Stimulated activated CD8-positive, alpha-beta memory T cell treated with anti-CD3 and anti-CD28 coated beads, Interleukin-7, amount 100 ng/mL, for 4 hours (primary cell): Measurements from ENCODE around the gene SMAD9.
"Not testable (repeated sequence)": the region's sequence is repeated elsewhere in the genome, so short reads cannot be mapped to it uniquely, and the experiment has no call there.

ENCODE experiments used
- DNase-seq, 2 donors: peaks; one replicate each; pipeline ENCODE4 v3.0.0-alpha.2; 2020; ENCODE audit warnings: low read depth in 2 of 2

Gene SMAD9

DNA sequence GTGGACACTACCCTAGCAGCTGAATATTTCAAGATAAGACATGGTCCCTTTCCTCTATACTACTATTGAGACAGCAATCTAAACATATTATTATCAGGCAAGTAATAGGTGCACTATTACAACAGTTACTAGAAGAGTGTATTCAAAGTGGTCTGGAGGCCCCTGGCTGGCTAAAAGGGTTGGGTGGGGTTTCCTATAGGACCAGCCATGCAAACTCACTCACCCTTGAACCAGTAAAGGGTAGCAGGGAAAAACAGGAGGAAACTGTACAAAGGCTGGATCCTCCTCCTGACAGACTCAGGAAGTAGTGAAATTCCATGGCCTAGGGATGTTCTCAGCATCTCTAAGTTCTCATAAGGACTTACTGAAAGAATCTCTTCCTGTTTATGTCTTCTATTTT lies 7.7 kb downstream of the SMAD9 start:
- DNase-seq = no peak

GRCh38 chr13:36910545-36910944 lies 9.5 kb downstream of the SMAD9 start:
- DNase-seq = no peak

DNA sequence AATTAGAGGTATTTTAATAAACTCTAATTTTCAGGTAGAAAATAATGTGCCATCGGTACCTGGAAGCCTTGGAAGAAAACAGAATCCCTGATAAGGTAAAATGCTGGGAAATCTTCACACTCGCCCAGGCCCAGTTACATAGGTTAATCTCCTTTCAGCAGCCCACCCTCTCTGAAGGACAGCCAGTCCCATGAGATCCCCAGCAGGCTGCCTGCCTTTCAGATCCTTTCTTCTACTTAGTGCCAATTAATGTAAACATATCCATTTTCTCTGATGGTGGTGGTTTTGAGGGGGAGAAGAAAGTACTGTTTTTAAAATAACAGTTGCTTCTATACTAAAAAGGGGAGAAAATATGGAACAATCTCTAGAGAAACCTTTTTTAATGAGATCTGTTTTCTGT lies 12.2 kb downstream of the SMAD9 start:
- no peak for DNase-seq

GRCh38 chr13:36907266-36907665 lies 12.8 kb downstream of the SMAD9 start:
- no peak for DNase-seq

GRCh38 chr13:36905944-36906343 lies 14.1 kb downstream of the SMAD9 start:
- DNase-seq = no peak

GRCh38 chr13:36903925-36904595 lies 16.0 kb downstream of the SMAD9 start:
- no peak for DNase-seq

GRCh38 chr13:36897054-36897616 lies 22.9 kb downstream of the SMAD9 start:
- no peak for DNase-seq

GRCh38 chr13:36891752-36892151 lies 28.3 kb downstream of the SMAD9 start:
- no peak for DNase-seq

GRCh38 chr13:36888645-36889044 lies 31.4 kb downstream of the SMAD9 start:
- DNase-seq = no peak

DNA sequence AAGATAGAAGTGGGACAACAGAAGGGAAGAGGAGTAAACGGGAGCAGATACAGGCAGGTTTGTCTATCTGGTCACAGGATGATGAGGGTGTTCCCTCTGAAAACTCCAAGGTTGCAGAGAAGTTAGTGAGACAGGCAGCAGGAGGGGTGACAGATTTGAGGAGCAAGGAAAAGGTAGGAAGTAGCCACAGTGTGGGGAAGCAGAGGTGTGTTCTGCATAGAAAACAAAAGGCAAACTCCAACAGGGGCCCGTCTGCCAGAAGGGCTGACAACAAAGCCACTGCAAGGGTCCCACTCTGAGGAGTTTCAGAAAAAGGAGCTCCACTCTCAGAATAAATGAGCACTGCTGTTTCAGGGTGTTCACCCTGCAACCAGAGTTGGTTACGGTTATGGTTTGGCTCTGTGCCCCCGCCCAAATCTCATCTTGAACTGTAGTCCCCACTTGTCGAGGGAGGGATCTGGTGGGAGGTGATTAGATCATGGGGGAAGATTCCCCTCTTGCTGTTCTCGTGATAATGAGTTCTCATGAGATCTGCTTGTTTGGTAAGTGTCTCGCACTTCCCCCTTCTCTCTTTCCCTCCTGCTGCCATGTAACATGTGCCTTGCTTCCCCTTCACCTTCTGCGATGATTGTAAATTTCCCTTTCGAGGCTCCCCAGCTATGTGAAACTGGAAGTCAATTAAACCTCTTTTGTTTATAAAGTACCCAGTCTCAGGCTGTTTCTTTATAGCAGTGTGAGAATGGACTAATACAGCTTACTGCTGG lies 32.1 kb downstream of the SMAD9 start:
- no peak for DNase-seq

DNA sequence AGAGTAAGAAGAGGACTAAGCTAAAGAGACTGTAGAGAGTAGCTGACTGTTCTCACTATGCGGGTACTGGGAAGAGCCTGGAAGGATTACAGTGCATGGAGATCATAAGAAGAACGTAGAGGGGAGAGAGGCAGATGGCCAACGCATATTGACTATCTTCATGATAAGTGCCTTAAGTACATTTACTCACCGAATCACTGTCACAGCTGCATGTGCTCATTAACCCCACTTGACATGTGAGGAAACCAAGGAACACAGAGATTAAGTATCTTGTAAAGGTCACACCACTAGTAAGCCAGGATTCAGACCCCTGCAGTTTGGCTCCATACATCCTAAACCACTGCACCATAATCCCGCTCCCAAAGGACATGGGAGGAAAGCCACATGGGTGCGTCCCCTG lies 34.1 kb downstream of the SMAD9 start:
- DNase-seq = no peak

DNA sequence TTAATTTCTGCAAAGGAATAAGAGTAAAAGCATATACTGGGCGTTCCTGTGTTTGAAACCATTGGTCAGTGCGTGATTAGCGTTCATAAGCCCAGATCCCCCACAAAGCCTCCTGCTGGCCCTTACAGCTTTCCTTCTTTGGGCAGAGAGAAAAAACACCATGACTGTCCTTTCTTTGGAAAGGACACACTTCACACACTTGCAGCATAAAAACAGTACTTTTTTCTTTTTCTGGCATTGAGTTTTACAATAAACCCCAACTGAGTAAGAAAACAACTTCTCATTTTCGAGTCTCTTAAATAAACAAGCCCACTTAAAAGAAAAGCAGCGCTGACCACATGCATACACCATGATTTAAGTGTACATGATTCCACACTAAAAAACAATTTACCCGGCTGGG lies 35.8 kb downstream of the SMAD9 start:
- no peak for DNase-seq

DNA sequence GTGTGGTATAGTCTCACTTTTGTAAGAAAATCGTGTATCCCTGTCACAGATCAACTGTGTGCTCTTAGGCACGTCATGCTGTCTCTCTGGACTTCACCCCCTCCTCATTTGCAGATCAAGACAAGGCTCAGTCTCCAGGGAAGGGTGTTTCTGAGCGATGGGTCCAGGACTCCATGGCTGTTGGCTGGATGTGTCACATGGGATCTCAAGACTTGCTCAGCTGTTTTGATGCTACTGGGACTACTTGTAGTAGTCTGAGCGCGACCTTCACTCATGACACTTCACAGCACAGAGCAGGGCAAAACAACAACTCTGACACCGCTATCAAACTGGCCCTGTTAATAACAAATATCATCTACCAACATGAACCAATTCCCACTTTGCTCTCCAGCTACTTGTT lies 36.2 kb downstream of the SMAD9 start:
- DNase-seq = no peak

- not testable (repeated sequence) for DNase-seq
Measured at GRCh38 chr13:36883392-36883791, 36.6 kb downstream of the SMAD9 start.

DNA sequence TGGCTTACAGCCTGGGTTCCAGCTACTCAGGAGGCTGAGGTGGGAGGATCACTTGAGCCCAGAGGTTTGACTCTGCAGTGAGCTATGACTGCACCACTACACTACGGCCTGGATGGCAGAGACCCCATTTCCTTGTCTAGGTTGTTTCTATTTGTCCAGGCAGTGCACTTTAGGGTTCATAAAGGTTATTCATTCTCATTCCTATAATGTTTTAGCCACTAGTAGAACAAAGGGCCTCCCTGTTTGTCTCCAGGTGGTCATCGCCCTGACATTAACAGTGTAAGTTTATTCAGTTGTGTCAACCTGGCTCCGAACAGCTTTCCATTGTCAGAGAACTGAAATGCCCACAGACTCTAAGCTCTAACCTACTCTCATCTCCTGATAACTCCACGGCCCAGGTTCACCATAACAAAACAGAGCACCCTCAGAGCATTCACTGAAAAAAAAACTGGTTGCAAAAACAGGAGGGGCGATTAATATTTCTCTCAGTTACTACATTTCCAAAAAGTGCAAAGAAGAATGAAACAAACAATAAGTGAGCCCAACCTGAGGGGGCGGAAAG lies 37.1 kb downstream of the SMAD9 start:
- no peak for DNase-seq

DNA sequence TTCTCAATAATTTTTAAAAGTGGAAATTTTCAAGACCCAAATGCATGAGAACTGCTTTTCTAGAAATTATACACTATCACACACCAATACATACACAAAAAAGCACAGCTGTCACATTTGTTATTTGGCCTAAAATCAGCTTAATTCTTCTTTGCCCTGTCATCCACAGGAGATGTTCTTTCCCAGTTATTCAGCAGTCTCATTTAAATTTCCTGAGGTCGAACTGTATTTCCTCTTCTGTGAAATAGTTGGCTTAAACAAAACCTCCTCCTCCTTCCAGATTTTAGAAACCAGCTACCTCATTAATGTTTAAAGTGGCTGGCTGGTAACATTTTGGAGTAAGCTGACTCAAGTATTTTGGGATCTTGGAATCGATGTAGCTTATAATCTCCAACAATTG lies 39.1 kb downstream of the SMAD9 start:
- no peak for DNase-seq

- DNase-seq = no peak
Measured at GRCh38 chr13:36879218-36879938, 40.7 kb downstream of the SMAD9 start.

DNA sequence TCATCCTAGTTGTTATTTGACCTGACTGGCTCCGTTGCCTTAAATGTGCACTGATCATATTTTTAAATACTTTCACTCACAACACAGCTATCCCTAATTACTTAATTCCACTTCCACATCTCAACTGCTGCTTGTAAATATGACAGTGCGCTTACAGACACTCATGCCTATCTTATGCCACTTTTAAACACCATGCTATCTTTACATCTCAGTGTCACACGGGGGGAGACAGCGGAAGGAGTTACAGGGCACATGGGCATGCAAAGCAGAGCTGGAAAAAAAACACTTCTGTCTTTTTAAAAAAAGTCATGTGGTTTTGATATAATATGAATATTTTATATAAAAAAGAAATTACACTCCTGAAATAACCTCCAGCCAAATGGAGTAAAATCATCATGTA lies 44.1 kb downstream of the SMAD9 start:
- DNase-seq = no peak

GRCh38 chr13:36875431-36875830 lies 44.6 kb downstream of the SMAD9 start:
- DNase-seq = no peak

DNA sequence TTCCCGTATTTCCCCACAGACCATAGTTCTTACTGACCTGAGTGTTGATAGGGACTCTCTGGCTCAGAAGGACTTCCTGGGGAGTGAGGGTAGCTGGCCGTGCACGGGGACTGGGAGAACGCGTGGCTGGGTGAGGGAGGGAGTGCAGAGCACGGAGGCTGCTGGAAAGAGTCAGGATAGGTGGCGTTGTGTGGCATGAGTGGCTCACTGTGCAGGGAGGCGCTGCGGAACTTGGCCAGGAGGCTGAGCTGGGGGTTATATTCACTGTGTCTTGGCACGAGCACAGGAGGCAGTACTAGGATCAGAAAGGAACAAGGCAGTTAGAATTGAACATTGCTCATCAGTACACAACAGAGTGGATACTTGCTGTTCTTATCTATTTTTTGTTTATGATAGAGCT lies 47.4 kb downstream of the SMAD9 start:
- no peak for DNase-seq

GRCh38 chr13:36870050-36870692 lies 49.9 kb downstream of the SMAD9 start:
- no peak for DNase-seq

- DNase-seq = no peak
Measured at GRCh38 chr13:36866232-36866631, 53.8 kb downstream of the SMAD9 start.
